Measurements from ENCODE around the gene XPR1.
"Not testable (repeated sequence)": the region's sequence is repeated elsewhere in the genome, so short reads cannot be mapped to it uniquely, and the experiment has no call there.

XPR1 gene

GRCh38 chr1:180695282-180695681 lies 63.5 kb downstream of the XPR1 start:
- H3K4me3 ChIP-seq (ENCODE audit: low read depth, low read length): no peak overlapping the region
- no peak for DNase-seq (ENCODE audit: low read depth, low spot score)
- no peak for TF ChIP-seq CTCF (IDR thresholded peaks at IDR 0.05; ENCODE audit: low read depth, low read length)
- in situ Hi-C loops (cut with HindIII; ENCODE audit: low sequenced_read_pairs): no loop called here

DNA sequence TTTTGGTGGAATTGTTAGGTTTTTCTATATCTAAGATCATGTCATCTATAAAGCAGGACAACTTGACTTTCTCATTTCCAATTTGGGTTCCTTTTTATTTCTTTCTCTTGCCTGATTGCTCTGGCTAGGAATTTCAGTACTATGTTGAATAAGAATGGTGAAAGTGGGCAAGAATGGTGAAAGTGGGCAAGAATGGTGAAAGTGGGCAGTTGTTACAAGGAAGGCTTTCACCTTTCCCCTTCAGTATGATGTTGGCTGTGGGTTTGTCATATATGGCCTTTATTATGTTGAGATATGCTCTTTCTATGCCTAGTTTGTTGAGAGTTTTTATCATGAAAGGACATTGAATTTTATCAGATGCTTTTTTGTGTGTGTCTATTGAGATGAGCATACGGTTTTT lies 64.5 kb downstream of the XPR1 start:
- no peak overlapping the region for H3K4me3 ChIP-seq (ENCODE audit: low read depth, low read length)
- no peak for TF ChIP-seq CTCF (IDR thresholded peaks at IDR 0.05; ENCODE audit: low read depth, low read length)
- in situ Hi-C loops (cut with HindIII; ENCODE audit: low sequenced_read_pairs): no loop called here
- no peak for DNase-seq (ENCODE audit: low read depth, low spot score)

GRCh38 chr1:180698580-180698979 lies 66.8 kb downstream of the XPR1 start:
- no peak for TF ChIP-seq CTCF (IDR thresholded peaks at IDR 0.05; ENCODE audit: low read depth, low read length)
- no peak for DNase-seq (ENCODE audit: low read depth, low spot score)
- no peak overlapping the region for H3K4me3 ChIP-seq (ENCODE audit: low read depth, low read length)
- in situ Hi-C loops (cut with HindIII; ENCODE audit: low sequenced_read_pairs): no loop called here

DNA sequence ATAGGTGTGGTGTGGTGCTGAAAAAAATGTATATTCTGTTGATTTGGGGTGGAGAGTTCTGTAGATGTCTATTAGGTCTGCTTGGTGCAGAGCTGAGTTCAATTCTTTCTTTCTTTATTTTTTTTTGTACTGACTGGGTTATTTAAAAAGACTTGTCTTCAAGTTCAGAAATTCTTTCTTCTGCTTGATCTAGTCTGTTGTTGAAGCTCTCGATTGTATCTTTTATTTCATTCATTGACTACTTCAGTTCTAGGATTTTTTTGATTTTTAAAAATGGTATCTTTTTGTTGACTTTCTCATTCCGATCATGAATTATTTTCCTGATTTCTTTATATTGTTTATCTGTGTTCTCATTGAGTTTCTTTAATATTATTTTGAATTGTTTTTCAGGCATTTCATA lies 70.6 kb downstream of the XPR1 start:
- in situ Hi-C loops (cut with HindIII; ENCODE audit: low sequenced_read_pairs); DNase-seq (ENCODE audit: low read depth, low spot score); H3K4me3 ChIP-seq (ENCODE audit: low read depth, low read length): not testable (repeated sequence)

GRCh38 chr1:180710746-180711145 lies 78.9 kb downstream of the XPR1 start:
- DNase-seq (ENCODE audit: low read depth, low spot score); H3K4me3 ChIP-seq (ENCODE audit: low read depth, low read length); in situ Hi-C loops (cut with HindIII; ENCODE audit: low sequenced_read_pairs): not testable (repeated sequence)

- in situ Hi-C loops (cut with HindIII; ENCODE audit: low sequenced_read_pairs); DNase-seq (ENCODE audit: low read depth, low spot score); H3K4me3 ChIP-seq (ENCODE audit: low read depth, low read length): not testable (repeated sequence)
Measured at GRCh38 chr1:180711260-180711659, 79.4 kb downstream of the XPR1 start.

- H3K4me3 ChIP-seq (ENCODE audit: low read depth, low read length): no peak overlapping the region
- no peak for DNase-seq (ENCODE audit: low read depth, low spot score)
- no peak for TF ChIP-seq CTCF (IDR thresholded peaks at IDR 0.05; ENCODE audit: low read depth, low read length)
- in situ Hi-C loops (cut with HindIII; ENCODE audit: low sequenced_read_pairs): no loop called here
Measured at GRCh38 chr1:180720753-180721152, 88.9 kb downstream of the XPR1 start.

DNA sequence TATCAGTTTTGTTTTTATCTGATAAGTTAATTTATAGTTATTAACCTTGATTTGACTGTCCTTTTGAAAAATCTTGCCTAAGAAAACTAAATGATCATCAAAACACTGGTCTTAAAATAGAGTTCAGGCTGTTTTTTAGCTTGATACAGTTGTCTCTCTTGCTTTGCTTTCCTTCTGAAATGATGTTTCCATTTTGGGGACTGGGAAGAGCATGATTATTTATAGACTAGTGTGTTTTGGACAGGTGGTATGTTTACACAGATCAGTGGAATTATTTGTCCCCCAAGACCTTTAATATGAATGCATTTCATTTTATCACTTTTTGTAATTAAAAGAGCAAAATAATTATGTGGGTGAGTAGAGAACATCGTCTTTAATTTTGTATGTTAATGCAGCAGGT lies 90.8 kb downstream of the XPR1 start:
- TF ChIP-seq CTCF (IDR thresholded peaks at IDR 0.05; ENCODE audit: low read depth, low read length): no peak
- in situ Hi-C loops (cut with HindIII; ENCODE audit: low sequenced_read_pairs): no loop called here
- no peak for DNase-seq (ENCODE audit: low read depth, low spot score)

More for the DNA sequence above, 90.8 kb downstream of the XPR1 start:
- no peak overlapping the region for H3K4me3 ChIP-seq (ENCODE audit: low read depth, low read length)
